HEK293 (cell line): ENCODE data around the gene PAX2.

Experiments
- CTCF ChIA-PET: fragments of 350-600 bp; formaldehyde crosslinking; extraction: SDS; loops from one replicate; lab custom pipeline; 2021; ENCODE audit warnings: antibody characterized with exemption; lab: Yijun Ruan, JAX
- POLR2A ChIA-PET: fragments of 300-600 bp; formaldehyde crosslinking; extraction: SDS; loops from one replicate; lab custom pipeline; 2020; ENCODE audit warnings: antibody characterized with exemption, inconsistent platforms; lab: Yijun Ruan, JAX
- H3K27ac ChIP-seq: fragments of 200-500 bp; sonication (Bioruptor generic); 2 replicates; pipeline ENCODE4 v1.5.1; 2014; ENCODE audit warnings: low read depth, low read length, control low read depth, inconsistent platforms; ENCODE audit errors: extremely low read depth
- H3K36me3 ChIP-seq, 2 experiments: fragments of 200-500 bp in 1 of 2; sonication (Bioruptor generic) in 1 of 2; 1 replicate in 1 of 2; 2 replicates in 1 of 2; pipeline ENCODE4 v1.5.1; 2014 to 2017; ENCODE audit warnings: inconsistent platforms in 2 of 2, low read length in 2 of 2; ENCODE audit not compliant: control insufficient read depth in 2 of 2, insufficient read depth in 1 of 2
- H3K4me1 ChIP-seq: fragments of 200-500 bp; sonication (Bioruptor generic); 2 replicates; pipeline ENCODE4 v1.5.1; 2014; ENCODE audit warnings: mild to moderate bottlenecking, low read length, inconsistent platforms; ENCODE audit not compliant: control insufficient read depth, insufficient read depth
- H3K4me3 ChIP-seq: 2 replicates; pipeline ENCODE4 v1.5.1; 2011; ENCODE audit warnings: low read depth, mild to moderate bottlenecking, control low read depth, low read length, moderate library complexity
- H3K9me3 ChIP-seq: fragments of 200-500 bp; sonication (Bioruptor generic); 2 replicates; pipeline ENCODE4 v1.5.1; 2014; ENCODE audit warnings: low read depth, low read length, inconsistent platforms; ENCODE audit not compliant: control insufficient read depth, insufficient read depth
- ATF2 ChIP-seq: fragments of 450-650 bp; formaldehyde crosslinking; IDR thresholded peaks from 2 replicates; pipeline ENCODE4 v1.5.1; 2016; ENCODE audit warnings: missing biosample characterization, missing genetic modification characterization, low read depth
- BCL11A ChIP-seq: fragments of 450-650 bp; formaldehyde crosslinking; IDR thresholded peaks from 2 replicates; pipeline ENCODE4 v1.5.1; 2016; ENCODE audit warnings: low read depth, missing biosample characterization, missing genetic modification characterization
- GLI2 ChIP-seq: fragments of 450-650 bp; formaldehyde crosslinking; IDR thresholded peaks from 2 replicates; pipeline ENCODE4; 2017; ENCODE audit warnings: missing biosample characterization, missing genetic modification characterization, low read depth, borderline replicate concordance
- KLF10 ChIP-seq: fragments of 450-650 bp; IDR thresholded peaks from 2 replicates; pipeline ENCODE4 v1.5.1; 2018; ENCODE audit warnings: missing biosample characterization, mild to moderate bottlenecking, missing genetic modification characterization
- KLF17 ChIP-seq: fragments of 450-650 bp; formaldehyde crosslinking; IDR thresholded peaks from 2 replicates; pipeline ENCODE4 v1.5.1; 2016; ENCODE audit warnings: missing biosample characterization, missing genetic modification characterization
- KLF8 ChIP-seq: fragments of 450-650 bp; formaldehyde crosslinking; IDR thresholded peaks from 2 replicates; pipeline ENCODE4 v1.5.1; 2016; ENCODE audit warnings: missing biosample characterization, missing genetic modification characterization
- OVOL3 ChIP-seq: fragments of 450-650 bp; formaldehyde crosslinking; IDR thresholded peaks from 2 replicates; pipeline ENCODE4 v1.5.1; 2016; ENCODE audit warnings: missing biosample characterization, missing genetic modification characterization
- REPIN1 ChIP-seq: fragments of 450-650 bp; formaldehyde crosslinking; IDR thresholded peaks from 2 replicates; pipeline ENCODE4 v1.5.1; 2017; ENCODE audit warnings: missing biosample characterization, missing genetic modification characterization, low read depth
- SALL2 ChIP-seq: fragments of 450-650 bp; formaldehyde crosslinking; IDR thresholded peaks from 2 replicates; pipeline ENCODE4 v1.5.0; 2017; ENCODE audit warnings: missing biosample characterization, mild to moderate bottlenecking, missing genetic modification characterization, borderline replicate concordance
- SCRT1 ChIP-seq: fragments of 450-650 bp; formaldehyde crosslinking; IDR thresholded peaks from 2 replicates; pipeline ENCODE4 v1.5.1; 2016; ENCODE audit warnings: missing biosample characterization, missing genetic modification characterization, borderline replicate concordance
- SP7 ChIP-seq: fragments of 450-650 bp; formaldehyde crosslinking; IDR thresholded peaks from 2 replicates; pipeline ENCODE4 v1.5.1; 2016; ENCODE audit warnings: missing biosample characterization, missing genetic modification characterization
- ZBTB49 ChIP-seq: fragments of 450-650 bp; formaldehyde crosslinking; IDR thresholded peaks from 2 replicates; pipeline ENCODE4 v1.5.1; 2016; ENCODE audit warnings: missing biosample characterization, missing genetic modification characterization, low read depth
- ZBTB6 ChIP-seq: fragments of 450-650 bp; formaldehyde crosslinking; IDR thresholded peaks from 2 replicates; pipeline ENCODE4 v1.5.1; 2017; ENCODE audit warnings: missing biosample characterization, missing genetic modification characterization
- ZEB2 ChIP-seq: fragments of 450-650 bp; formaldehyde crosslinking; IDR thresholded peaks from 2 replicates; pipeline ENCODE4 v1.5.1; 2016; ENCODE audit warnings: missing biosample characterization, missing genetic modification characterization
- ZNF280C ChIP-seq: fragments of 450-650 bp; formaldehyde crosslinking; IDR thresholded peaks from 2 replicates; pipeline ENCODE4 v1.5.1; 2016; ENCODE audit warnings: missing biosample characterization, missing genetic modification characterization
- ZNF391 ChIP-seq: fragments of 450-650 bp; formaldehyde crosslinking; IDR thresholded peaks from 2 replicates; pipeline ENCODE4 v1.5.1; 2016; ENCODE audit warnings: low read depth, missing biosample characterization, missing genetic modification characterization, borderline replicate concordance
- ZNF416 ChIP-seq: fragments of 450-650 bp; formaldehyde crosslinking; IDR thresholded peaks from 2 replicates; pipeline ENCODE4 v1.5.1; 2016; ENCODE audit warnings: missing biosample characterization, missing genetic modification characterization
- ZNF549 ChIP-seq: fragments of 450-650 bp; IDR thresholded peaks from 2 replicates; pipeline ENCODE4 v1.5.1; 2018; ENCODE audit warnings: missing biosample characterization, missing genetic modification characterization, mild to moderate bottlenecking, inconsistent platforms, moderate library complexity
- ZNF555 ChIP-seq: fragments of 450-650 bp; formaldehyde crosslinking; conservative IDR thresholded peaks from 2 replicates; pipeline ENCODE4 v1.5.1; 2017; ENCODE audit warnings: missing biosample characterization, mild to moderate bottlenecking, missing genetic modification characterization, inconsistent platforms
- ZNF558 ChIP-seq: fragments of 450-650 bp; formaldehyde crosslinking; IDR thresholded peaks from 2 replicates; pipeline ENCODE4 v1.5.1; 2016; ENCODE audit warnings: missing biosample characterization, missing genetic modification characterization
- ZNF571 ChIP-seq: fragments of 450-650 bp; formaldehyde crosslinking; IDR thresholded peaks from 2 replicates; pipeline ENCODE4 v1.5.0; 2017; ENCODE audit warnings: missing biosample characterization, missing genetic modification characterization
- ZNF600 ChIP-seq: fragments of 450-650 bp; formaldehyde crosslinking; IDR thresholded peaks from 2 replicates; pipeline ENCODE4 v1.5.1; 2016; ENCODE audit warnings: missing biosample characterization, missing genetic modification characterization
- ZNF629 ChIP-seq: fragments of 450-650 bp; formaldehyde crosslinking; IDR thresholded peaks from 2 replicates; pipeline ENCODE4 v1.5.1; 2017; ENCODE audit warnings: missing biosample characterization, missing genetic modification characterization

Gene PAX2

GRCh38 chr10:100793055-100793454 is 47.7 kb downstream of the PAX2 start:
- H3K36me3 ChIP-seq = no peaks in the 10 kb centered on the region
- no peak overlapping the region for H3K4me3 ChIP-seq
- ChIA-PET POLR2A (no interaction called here), CTCF (interaction anchor here (0.8 kb wide), 1 partner anchor 359 kb away, joined by 4 read pairs; no protein-coding TSS in a partner anchor)
- H3K9me3 ChIP-seq = no peaks in the 10 kb centered on the region
- TF ChIP-seq OVOL3 (tag by site-specific recombination) (no peak), KLF10 (tag by site-specific recombination) (no peak), ZNF555 (tag by site-specific recombination) (no peak), KLF17 (no peak), ZBTB49 (tag by site-specific recombination) (no peak), SALL2 (tag by site-specific recombination) (no peak), ZNF391 (tag by site-specific recombination) (no peak), ZNF571 (tag by site-specific recombination) (no peak), ZNF600 (tag by site-specific recombination) (no peak), ZNF549 (no peak)
- no peaks in the 10 kb centered on the region for H3K4me1 ChIP-seq
- no peak overlapping the region for H3K27ac ChIP-seq

GRCh38 chr10:100799881-100800280 is 54.5 kb downstream of the PAX2 start:
- H3K4me3 ChIP-seq = no peak overlapping the region
- no peaks in the 10 kb centered on the region for H3K36me3 ChIP-seq
- TF ChIP-seq ATF2 (peak; percentile 48), REPIN1 (no peak)
- CTCF ChIA-PET = interaction anchor here (1.8 kb wide), 1 partner anchor 11 kb away, joined by 5 read pairs; no protein-coding TSS in a partner anchor
- no peak overlapping the region for H3K27ac ChIP-seq
- POLR2A ChIA-PET = no interaction called here
- 0 out of 2 replicates have a peak, but pooled peaks cover 4% of the 10 kb centered on the region for H3K4me1 ChIP-seq
- no peaks in the 10 kb centered on the region for H3K9me3 ChIP-seq

GRCh38 chr10:100800931-100801330 is 55.5 kb downstream of the PAX2 start:
- Histone ChIP-seq H3K36me3 (no peaks in the 10 kb centered on the region), H3K27ac (no peak overlapping the region), H3K4me3 (no peak overlapping the region), H3K4me1 (0 out of 2 replicates have a peak, but pooled peaks cover 4% of the 10 kb centered on the region), H3K9me3 (no peaks in the 10 kb centered on the region)
- POLR2A ChIA-PET = no interaction called here
- CTCF ChIA-PET = interaction anchor here (1.5 to 1.8 kb wide), 2 partner anchors 10 to 58 kb away, joined by 4 to 5 read pairs; no protein-coding TSS in a partner anchor
- no peak for TF ChIP-seq ZNF280C (tag by site-specific recombination)
- TF ChIP-seq ZNF629 (tag by site-specific recombination) = no peak
- no peak for TF ChIP-seq ZBTB6
- no peak for TF ChIP-seq ZEB2 (tag by site-specific recombination)
- no peak for TF ChIP-seq SCRT1 (tag by site-specific recombination)
- no peak for TF ChIP-seq ZNF558 (tag by site-specific recombination)
- no peak for TF ChIP-seq GLI2 (tag by site-specific recombination)
- TF ChIP-seq ZNF416 (tag by site-specific recombination) = no peak
- TF ChIP-seq SP7 (tag by site-specific recombination) = no peak
- no peak for TF ChIP-seq KLF8 (tag by site-specific recombination)
- no peak for TF ChIP-seq BCL11A (tag by site-specific recombination)
